GM13976 (cell line): ENCODE data around the gene MRPL36.
"Not testable (repeated sequence)": the region's sequence is repeated elsewhere in the genome, so short reads cannot be mapped to it uniquely, and the experiment has no call there.

ENCODE experiments used
- DNase-seq: peaks from one replicate; pipeline ENCODE4 v3.0.0; 2012; ENCODE audit warnings: low spot score
- in situ Hi-C: fragments of 300-500 bp; cut with MboI; formaldehyde crosslinking; loops from one replicate; pipeline ENCODE4 v1.12.0; 2022; ENCODE audit warnings: low sequenced_read_pairs, mixed read lengths, inconsistent platforms; ENCODE audit not compliant: unreplicated experiment
- TF ChIP-seq, protein P1 (sequence below): IDR thresholded peaks from 2 replicates; pipeline ENCODE4 v1.5.1; 2012; ENCODE audit warnings: borderline replicate concordance, mild to moderate bottlenecking; ENCODE audit not compliant: insufficient read depth; ENCODE audit errors: extremely low read depth, missing control alignments, control extremely low read depth

The MRPL36 gene

DNA sequence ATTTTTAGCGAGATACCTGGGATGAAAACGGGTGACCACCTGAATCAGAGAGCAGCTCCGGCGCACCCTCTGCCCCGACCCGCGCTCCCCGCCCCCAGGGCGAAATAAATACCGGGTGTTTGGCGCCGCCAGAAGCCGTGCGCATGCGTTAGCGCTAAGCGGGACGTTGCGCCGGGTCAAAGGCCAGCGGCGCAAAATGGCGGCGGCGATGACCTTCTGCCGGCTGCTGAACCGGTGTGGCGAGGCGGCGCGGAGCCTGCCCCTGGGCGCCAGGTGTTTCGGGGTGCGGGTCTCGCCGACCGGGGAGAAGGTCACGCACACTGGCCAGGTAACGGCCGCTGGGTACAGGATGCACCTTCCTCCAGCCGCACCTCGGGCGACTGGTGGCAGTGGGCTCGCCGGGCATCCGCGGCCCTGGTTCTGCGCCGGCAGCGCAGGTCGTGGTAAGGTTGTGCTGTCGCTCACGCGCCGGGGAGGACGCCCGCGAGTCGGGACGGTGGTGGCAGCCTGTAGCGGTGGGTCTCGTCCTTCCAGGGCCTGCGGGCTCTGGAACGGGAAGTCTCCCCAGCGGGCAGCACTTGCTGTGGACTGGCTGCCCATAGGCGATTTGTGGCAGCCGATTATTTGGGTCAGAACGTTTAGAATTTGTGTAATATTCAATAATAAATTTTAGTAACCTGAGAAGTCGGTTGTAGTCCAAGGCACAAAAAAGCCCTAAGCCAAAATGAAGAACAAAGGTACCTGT, 1.8 kb upstream of the MRPL36 start, which contains the start of gene NDUFS6:
NDUFS6 (plus strand) TSS at position 186 of the 745 bp plus-strand sequence; CDS start at position 197, 11 bp downstream.
- in situ Hi-C loops: no loop called here
- TF ChIP-seq, protein P1, sequence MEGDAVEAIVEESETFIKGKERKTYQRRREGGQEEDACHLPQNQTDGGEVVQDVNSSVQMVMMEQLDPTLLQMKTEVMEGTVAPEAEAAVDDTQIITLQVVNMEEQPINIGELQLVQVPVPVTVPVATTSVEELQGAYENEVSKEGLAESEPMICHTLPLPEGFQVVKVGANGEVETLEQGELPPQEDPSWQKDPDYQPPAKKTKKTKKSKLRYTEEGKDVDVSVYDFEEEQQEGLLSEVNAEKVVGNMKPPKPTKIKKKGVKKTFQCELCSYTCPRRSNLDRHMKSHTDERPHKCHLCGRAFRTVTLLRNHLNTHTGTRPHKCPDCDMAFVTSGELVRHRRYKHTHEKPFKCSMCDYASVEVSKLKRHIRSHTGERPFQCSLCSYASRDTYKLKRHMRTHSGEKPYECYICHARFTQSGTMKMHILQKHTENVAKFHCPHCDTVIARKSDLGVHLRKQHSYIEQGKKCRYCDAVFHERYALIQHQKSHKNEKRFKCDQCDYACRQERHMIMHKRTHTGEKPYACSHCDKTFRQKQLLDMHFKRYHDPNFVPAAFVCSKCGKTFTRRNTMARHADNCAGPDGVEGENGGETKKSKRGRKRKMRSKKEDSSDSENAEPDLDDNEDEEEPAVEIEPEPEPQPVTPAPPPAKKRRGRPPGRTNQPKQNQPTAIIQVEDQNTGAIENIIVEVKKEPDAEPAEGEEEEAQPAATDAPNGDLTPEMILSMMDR: no peak
- peak; percentile 88 for DNase-seq

DNA sequence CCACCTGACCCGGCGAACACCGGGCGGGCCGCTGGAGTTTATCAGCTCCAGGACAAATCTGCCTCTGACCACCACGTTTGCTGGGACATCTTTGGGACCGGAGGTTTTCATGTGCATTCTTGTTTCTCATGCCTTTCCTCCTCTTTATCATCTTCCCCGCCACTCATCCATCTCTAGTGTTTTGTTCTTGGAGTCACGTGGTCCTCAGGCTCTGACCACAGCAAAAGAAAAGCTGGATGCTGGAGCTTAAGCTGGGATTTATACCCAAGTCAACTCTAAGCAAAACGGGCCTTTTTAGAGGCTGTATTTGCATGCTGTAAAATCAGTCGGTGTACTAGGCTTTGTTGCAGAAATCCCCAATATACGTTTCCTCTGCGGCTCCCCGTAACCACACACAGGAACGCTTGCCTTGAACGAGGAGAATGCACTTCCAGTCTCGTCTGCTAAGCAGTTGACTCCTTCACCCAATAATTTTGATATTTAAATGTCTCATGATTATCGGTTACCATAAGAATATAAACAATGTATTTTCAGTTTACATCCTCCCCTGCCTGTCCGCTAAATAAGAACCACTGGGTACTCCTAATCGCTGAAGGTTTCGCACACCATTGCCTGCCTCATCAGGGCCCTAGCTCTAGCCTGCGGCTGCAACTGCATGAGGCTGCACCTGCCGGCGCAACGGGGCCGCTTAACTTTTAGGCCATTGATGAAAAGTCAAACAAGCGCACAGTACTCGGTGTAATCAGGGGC, 1.0 kb upstream of the MRPL36 start:
- in situ Hi-C loops: no loop called here
- no peak for DNase-seq
- TF ChIP-seq, protein P1: no peak

DNA sequence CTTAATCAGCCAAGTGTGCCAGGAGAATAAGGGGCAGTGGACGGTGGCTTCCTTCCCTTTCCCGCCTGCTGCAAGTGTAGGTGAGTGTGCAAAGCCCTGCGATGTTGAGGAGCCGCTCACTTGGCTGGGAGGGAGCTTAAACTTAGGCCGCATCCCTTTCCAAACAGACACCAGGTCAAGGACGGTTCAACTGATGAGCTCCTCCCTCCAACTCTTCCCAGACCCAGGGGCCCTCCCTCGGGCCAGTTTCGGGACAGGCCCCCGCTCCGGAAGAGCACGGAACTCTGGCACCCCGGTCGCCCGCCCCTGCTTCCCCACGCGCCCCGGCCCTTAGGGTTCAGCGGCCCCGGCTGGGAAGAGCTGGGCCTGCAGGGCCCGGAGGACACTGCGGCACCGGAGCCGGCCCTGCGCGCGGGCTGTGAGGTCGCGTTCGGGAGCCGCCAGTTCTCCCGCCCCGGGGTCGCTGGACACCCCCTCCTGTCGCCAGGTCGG, 481 bp downstream of the MRPL36 start:
- peak; percentile 61 for DNase-seq
- TF ChIP-seq, protein P1: peak; percentile 17
- in situ Hi-C loops: no loop called here

DNA sequence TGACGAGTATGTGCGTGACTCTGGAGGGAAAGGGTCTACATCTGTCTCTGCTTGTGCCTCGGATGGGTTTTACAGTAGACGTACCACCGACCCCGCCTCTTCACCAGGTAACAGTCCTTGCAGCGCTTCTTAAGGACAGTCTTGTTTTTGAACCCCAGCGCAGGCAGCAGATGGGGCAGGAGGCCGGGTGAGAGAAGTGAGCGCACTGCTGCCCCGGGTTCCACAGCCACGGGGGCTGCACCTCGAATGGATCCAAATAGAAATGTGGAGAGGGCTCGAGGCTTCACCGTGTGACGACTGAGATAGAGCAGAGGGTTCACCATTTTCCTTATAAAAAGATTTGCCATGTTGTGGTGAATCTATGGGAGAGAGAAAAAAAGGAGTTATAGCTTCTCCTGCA, 1.0 kb downstream of the MRPL36 start:
- DNase-seq, in situ Hi-C loops: not testable (repeated sequence)

DNA sequence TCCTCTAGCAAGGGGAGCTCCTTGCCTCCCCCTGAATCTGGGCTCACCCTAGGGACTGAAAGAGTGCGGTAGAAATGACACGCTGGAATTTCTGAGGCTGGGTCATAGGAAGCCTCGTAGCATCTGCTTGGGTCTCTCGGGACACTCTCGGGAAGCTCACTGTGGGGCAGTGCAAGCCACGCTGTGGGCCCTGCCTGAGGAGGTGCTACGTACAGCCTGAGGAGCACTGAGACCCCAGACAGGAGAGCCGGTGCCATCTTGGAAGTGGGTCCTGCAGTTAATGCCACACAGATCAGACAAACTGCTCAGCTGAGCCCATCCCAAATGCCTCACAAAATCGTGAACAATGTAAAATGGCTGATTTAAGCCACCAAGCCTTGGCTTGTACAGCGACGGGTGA, 1.8 kb downstream of the MRPL36 start:
- TF ChIP-seq, protein P1: no peak
- no peak for DNase-seq
- in situ Hi-C loops: no loop called here

DNA sequence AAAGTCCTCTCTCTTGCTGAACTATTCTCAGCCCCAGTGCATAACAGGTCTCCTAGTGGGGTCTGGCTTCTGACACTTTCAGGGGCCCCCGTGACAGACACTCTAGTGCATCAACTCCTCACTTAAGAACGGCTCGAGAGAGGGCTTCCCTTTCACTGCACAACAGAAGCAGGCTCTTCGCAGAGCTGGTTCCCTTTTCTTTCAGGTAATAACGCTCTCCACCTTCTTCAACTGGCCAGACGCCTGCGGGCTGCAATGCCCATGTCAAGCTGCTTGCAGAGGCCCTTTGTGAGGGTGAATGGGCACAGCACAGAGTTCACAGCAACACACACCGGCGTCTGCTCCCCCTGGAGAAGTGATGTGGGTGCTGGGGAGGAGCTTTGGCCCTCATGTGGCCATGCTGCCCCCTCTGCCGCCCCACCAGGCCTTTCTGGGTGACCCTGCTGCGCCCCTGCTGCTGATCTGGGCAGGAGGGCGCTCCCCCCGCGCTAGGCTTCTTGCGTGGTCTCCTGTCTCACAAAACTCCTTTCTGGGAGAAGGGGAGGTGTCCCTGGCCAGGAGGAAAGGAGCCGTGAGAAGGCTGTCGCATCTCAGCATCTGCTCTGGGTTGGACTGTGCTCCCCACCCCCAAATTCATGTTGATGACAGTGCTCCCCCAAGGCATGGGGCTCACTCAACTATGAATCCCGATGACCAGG, 2.4 kb downstream of the MRPL36 start:
- no peak for DNase-seq
- TF ChIP-seq, protein P1: no peak
- in situ Hi-C loops: no loop called here
